GM19043 (cell line): ENCODE measurements around the gene MAGEB4.

Experiments
- ATAC-seq: cut with Tn5 transposase; IDR thresholded peaks from one replicate; pipeline ENCODE4 v1.9.1; 2021; ENCODE audit warnings: low read depth; ENCODE audit not compliant: unreplicated experiment

Gene MAGEB4

GRCh38 chrX:30282527-30282926, 40.7 kb downstream of the MAGEB4 start:
- ATAC-seq, result no peak

- ATAC-seq, result no peak
These were observed 41.8 kb downstream of the MAGEB4 start for GRCh38 chrX:30283456-30284200.
